ENCODE results near the gene TRAPPC11. TPM values are rescaled to one million over a fixed set of nuclear protein-coding genes. Genes with fewer than 3 reads are reported as not detected.

Gene TRAPPC11
- total RNA-seq, 1 experiment from 2014 or later: 32.2 TPM

DNA sequence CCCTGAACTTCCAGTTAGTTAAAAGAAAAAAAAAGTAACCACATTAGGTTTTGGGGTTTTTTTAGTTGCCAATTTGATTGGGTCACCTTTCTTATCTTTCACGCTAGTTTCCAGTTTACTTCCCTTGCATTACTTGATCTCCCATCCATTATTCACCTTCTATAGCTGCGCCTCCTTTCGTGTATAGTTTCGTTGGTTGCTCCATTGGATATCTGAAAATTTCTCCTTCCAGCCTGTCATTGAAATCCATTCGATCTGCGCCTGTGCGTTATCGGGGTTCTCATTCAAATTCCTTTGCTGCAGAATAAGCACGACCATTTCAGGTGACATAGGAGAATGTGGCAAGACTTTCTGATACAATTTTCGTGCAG is 764 bp downstream of the TRAPPC11 start:
- no peaks in the 10 kb centered on the region for H4K20me1 ChIP-seq (ENCODE audit: control insufficient read depth, insufficient read depth, insufficient read length)
- peaks cover 0 to 16% (median 15%) of the 10 kb centered on the region in 3 experiments; a peak in 5 of 7 replicates for H3K36me3 Mint-ChIP-seq (ENCODE audit: insufficient read depth in 1 of 3, low read depth in 3 of 3)
- peak overlapping the region; percentile 73 for H3K4me2 ChIP-seq (ENCODE audit: insufficient read depth, insufficient read length, low read length)
- no peak overlapping the region for H2AFZ ChIP-seq (ENCODE audit: low read length)
- no peak overlapping the region for H3K23ac ChIP-seq (ENCODE audit: insufficient read length, low read depth, low read length)
- no peak overlapping the region for H3K18ac ChIP-seq (ENCODE audit: insufficient read length, low read depth, low read length)
- H2BK5ac ChIP-seq (ENCODE audit: insufficient read length, low read length): no peak overlapping the region
- H3K27me3 ChIP-seq (ENCODE audit: insufficient read depth, low read length): no peaks in the 10 kb centered on the region
- no peak overlapping the region for H4K5ac ChIP-seq (ENCODE audit: insufficient read length, low read depth, low read length)
- no peak overlapping the region for H2AK5ac ChIP-seq (ENCODE audit: insufficient read length, low read length)
- H3K9me3 Mint-ChIP-seq: no peaks in the 10 kb centered on the region
- H3T11ph ChIP-seq (ENCODE audit: low read length): no peak overlapping the region
- no peak overlapping the region for H2BK20ac ChIP-seq (ENCODE audit: low read depth, low read length, poor library complexity, severe bottlenecking)
- H2BK120ac ChIP-seq (ENCODE audit: low read depth, low read length, poor library complexity, severe bottlenecking): no peak overlapping the region
- no peak for DNase-seq
- H3K27ac Mint-ChIP-seq: peak overlapping the region in 2 of 3 experiments; percentile 12 to 92; a peak in 4 of 7 replicates
- no peaks in the 10 kb centered on the region for H3K79me1 ChIP-seq (ENCODE audit: insufficient read depth, low read depth, low read length, poor library complexity, severe bottlenecking)
- WGBS (ENCODE audit: extremely low coverage, insufficient read length, low lambda C conversion rate): no CpG with 5 or more reads among the region's 10 CpGs
- H3K14ac ChIP-seq (ENCODE audit: insufficient read depth, low read length): no peak overlapping the region
- no peak overlapping the region for H4K91ac ChIP-seq (ENCODE audit: insufficient read length, low read depth, low read length)
- H3K4me1 Mint-ChIP-seq: peaks cover 16 to 17% of the 10 kb centered on the region in 2 experiments
- H3K56ac ChIP-seq (ENCODE audit: insufficient read length, low read depth, low read length): no peak overlapping the region
- H3K79me2 ChIP-seq (ENCODE audit: insufficient read depth, low read length): peaks cover 4% of the 10 kb centered on the region
- peak overlapping the region; percentile 11 for H3K27ac ChIP-seq (ENCODE audit: insufficient read length, low read depth, low read length)
- H2BK15ac ChIP-seq (ENCODE audit: low read depth, low read length): no peak overlapping the region
- H3K9ac ChIP-seq (ENCODE audit: extremely low read depth, insufficient read length, low read length): peak overlapping the region; percentile 80
- no peak overlapping the region for H4K8ac ChIP-seq (replicated peaks; ENCODE audit: insufficient read length, low read depth, low read length)
- no peaks in the 10 kb centered on the region for H3K9me3 ChIP-seq (ENCODE audit: control insufficient read depth, low read depth, low read length)
- no peak overlapping the region for H3K4ac ChIP-seq (ENCODE audit: low read depth, low read length)
- TF ChIP-seq, protein P1, sequence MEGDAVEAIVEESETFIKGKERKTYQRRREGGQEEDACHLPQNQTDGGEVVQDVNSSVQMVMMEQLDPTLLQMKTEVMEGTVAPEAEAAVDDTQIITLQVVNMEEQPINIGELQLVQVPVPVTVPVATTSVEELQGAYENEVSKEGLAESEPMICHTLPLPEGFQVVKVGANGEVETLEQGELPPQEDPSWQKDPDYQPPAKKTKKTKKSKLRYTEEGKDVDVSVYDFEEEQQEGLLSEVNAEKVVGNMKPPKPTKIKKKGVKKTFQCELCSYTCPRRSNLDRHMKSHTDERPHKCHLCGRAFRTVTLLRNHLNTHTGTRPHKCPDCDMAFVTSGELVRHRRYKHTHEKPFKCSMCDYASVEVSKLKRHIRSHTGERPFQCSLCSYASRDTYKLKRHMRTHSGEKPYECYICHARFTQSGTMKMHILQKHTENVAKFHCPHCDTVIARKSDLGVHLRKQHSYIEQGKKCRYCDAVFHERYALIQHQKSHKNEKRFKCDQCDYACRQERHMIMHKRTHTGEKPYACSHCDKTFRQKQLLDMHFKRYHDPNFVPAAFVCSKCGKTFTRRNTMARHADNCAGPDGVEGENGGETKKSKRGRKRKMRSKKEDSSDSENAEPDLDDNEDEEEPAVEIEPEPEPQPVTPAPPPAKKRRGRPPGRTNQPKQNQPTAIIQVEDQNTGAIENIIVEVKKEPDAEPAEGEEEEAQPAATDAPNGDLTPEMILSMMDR (conservative IDR thresholded peaks at IDR 0.05): no peak
- H3K27me3 Mint-ChIP-seq (ENCODE audit: low read depth): no peaks in the 10 kb centered on the region
- peaks cover 3% of the 10 kb centered on the region; the same call in 1 of the 2 replicates for H3K4me1 ChIP-seq (ENCODE audit: insufficient read depth, low read length)
- H2BK12ac ChIP-seq (ENCODE audit: insufficient read length, low read depth, low read length): no peak overlapping the region
- peak overlapping the region; percentile 87 for H3K4me3 Mint-ChIP-seq
- peaks cover 4% of the 10 kb centered on the region for H3K23me2 ChIP-seq (ENCODE audit: insufficient read length, low read depth, low read length, poor library complexity, severe bottlenecking)

All from H9 (cell line).